Measurements from ENCODE around the gene PTCRA.
"Not testable (repeated sequence)": the region's sequence is repeated elsewhere in the genome, so short reads cannot be mapped to it uniquely, and the experiment has no call there.

The PTCRA gene

DNA sequence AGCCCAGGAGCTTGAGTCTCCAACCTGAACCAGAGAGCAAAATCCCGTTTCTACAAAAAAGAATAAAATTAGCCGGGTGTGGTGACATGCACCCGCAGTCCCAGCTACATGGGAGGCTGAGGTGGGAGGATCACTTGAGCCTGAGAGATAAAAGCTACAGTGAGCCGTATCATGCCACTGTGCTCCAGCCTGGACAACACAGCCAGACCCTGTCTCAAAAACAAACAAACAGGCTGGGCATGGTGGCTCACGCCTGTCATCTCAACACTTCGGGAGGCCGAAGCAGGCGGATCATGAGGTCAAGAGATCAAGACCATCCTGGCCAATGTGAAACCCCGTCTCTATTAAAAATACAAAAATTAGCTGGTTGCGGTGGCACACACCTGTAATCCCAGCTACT, 11.4 kb upstream of the PTCRA start:
- no peak for DNase-seq (ENCODE audit: low spot score)

DNA sequence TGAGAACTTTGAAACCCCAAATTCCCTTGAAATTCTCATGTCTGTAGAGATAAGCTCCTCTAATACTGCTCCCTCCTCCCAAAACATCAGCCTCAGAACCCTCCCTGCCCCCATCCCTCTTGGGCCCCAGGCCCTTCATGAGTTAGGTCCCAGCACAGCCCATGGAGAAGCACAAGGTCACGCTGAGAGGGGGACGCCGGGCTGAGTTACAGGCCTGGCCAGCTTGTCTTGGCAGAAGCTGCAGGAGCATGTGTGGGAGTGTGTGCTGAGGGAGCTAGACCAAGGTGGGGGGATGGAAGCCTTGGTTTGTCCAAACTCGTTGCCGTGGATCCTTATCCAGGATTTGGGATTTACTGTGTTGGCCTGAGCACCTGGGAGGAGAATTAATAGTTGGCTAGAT, 8.5 kb upstream of the PTCRA start:
- no peak for DNase-seq (ENCODE audit: low spot score)

DNA sequence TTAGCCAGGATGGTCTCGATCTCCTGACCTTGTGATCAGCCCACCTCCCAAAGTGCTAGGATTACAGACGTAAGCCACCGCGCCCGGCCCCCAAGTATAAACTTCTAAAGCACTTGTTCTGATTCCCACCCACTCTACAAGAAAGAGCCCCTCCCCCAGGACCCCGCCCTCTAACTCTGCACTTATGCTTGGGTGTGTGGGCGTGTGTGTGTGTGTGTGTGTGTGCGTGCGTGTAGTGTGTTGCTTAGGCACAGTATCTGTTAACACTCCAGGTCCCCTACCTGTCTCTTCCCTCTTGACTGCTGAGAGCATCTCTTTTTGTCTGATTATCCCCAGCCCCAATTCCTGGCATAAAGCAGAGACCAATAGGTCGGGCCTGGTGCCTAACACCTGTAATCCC, 6.0 kb upstream of the PTCRA start:
- DNase-seq (ENCODE audit: low spot score), result no peak

DNA sequence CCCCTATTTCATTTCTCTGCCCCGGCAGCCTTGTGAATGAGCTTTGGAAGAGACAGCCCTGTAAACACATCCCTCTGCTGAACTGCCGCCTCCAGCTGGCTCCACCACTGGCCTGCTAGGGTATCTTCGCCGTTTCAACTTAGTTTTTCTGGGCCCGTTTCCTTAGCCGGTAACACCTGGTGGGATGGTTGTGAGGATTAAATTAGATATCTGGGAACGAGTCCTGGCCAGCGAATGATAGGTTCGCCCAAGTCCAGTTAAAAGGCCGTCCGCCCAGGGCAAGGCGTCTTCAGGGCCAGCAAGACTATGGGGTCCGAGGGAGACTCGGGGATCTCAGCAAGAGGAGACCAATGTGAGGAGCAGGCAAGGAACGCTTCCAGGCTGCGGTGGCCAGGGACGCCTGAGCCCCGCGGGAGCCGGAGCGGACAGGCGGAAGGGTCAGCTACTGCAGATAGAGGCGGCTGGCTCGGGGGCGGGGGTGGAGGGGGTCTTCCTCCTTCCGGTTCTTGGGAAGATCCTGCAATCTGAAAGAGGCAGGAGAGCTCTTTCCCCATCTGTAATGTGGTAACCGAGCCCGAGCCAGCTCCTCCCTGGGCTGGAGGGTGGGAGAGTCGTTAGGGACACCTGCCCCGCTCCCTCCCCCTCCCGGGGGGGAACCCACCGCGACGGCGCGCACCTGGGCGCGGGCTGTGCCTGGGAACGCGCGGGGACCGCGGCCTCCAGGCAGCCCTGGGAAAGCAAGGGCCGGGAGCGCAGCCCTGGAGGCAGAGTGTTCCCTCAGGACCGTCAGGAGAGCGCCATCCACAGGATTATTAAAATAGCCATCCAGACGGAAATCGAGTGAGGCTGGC, 4.5 kb upstream of the PTCRA start:
- no peak for DNase-seq (ENCODE audit: low spot score)

DNA sequence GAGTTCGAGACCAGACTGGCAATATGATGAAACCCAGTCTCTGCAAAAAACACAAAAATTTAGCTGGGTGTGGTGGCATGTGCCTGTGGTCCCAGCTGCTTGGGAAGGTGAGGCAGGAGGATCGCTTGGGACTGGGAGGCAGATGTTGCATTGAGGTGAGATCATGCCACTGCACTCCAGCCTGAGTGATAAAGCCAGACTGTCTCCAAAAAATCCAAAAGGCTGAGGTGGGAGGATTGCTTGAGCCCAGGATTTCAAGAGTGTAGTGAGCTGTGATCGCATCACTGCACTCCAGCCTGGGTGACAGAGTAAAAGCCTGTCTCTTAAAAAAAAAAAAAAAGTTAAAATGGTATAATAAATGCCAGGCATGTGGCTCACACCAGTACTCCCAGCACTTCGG, 1.3 kb upstream of the PTCRA start:
- DNase-seq (ENCODE audit: low spot score), result no peak

DNA sequence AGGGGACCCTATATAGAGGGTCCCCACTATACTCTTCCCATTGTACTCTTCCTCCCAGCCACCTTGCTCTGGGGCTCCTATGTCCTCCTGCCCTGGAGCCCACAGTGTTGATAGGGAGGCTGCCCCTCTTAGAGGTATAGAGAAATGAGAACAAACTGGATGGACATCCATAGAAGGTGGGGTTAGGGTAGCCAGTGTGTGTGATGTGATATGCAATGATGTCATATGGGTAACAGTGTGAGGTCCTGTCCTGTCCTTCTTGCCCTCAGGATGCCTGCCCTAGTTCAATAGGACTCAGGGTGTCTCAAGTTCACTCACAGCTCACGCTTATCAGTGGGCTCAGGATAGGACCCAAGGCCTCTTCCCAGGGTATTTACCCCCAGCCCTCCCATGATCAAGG, 435 bp downstream of the PTCRA start:
- no peak for DNase-seq (ENCODE audit: low spot score)

DNA sequence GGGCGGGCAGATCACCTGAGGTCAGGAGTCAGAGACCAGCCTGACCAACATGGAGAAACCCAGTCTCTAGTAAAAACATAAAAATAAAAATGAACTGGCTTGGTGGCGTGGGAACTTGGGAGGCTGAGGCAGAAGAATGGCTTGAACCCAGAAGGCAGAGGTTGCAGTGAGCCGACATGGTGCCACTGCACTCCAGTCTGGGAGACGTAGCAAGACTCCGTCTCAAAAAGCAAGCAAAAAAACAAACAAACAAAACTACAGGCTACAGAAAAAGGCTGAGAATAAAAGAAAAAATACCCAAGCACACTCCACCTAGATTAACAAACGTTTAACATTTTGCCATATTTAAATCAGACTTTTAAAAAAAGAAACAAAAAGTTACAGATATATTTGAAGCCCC, 5.9 kb downstream of the PTCRA start:
- no peak for DNase-seq (ENCODE audit: low spot score)

DNA sequence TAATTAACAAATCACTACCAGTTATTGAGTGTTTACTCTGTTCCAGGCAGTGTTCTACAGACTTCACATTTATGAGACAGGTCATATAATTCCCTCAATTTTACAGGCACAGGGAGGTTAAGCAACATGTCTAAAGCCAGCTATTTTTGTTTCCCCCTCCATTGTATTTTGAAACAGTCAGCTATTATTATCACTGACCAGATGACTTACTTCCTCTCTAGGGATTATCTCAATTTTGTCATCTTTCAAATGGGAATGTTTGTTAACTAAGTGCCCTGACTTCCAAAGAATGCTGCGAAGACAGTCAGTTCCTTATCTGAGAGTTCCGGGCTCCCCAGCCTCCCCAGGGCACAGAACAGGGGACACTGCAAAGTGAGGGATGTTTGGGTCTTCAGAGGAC, 7.8 kb downstream of the PTCRA start:
- peak; percentile 46 for DNase-seq (ENCODE audit: low spot score)

DNA sequence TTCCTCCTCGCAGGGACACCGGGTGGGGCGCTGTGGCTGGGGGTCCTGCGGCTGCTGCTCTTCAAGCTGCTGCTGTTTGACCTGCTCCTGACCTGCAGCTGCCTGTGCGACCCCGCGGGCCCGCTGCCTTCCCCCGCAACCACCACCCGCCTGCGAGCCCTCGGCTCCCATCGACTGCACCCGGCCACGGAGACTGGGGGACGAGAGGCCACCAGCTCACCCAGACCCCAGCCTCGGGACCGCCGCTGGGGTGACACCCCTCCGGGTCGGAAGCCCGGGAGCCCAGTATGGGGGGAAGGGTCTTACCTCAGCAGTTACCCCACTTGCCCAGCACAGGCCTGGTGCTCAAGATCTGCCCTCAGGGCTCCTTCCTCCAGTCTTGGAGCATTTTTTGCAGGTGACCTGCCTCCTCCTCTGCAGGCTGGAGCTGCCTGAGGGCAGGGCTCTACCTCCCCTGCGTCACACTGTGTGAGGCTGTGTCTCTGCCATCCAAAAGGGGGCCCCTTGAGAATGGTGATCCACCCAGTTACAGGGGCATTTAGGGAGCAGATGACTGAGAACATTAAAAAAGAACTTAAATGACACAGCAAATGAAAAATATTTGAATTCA, 9.5 kb downstream of the PTCRA start:
- DNase-seq (ENCODE audit: low spot score), result no peak

DNA sequence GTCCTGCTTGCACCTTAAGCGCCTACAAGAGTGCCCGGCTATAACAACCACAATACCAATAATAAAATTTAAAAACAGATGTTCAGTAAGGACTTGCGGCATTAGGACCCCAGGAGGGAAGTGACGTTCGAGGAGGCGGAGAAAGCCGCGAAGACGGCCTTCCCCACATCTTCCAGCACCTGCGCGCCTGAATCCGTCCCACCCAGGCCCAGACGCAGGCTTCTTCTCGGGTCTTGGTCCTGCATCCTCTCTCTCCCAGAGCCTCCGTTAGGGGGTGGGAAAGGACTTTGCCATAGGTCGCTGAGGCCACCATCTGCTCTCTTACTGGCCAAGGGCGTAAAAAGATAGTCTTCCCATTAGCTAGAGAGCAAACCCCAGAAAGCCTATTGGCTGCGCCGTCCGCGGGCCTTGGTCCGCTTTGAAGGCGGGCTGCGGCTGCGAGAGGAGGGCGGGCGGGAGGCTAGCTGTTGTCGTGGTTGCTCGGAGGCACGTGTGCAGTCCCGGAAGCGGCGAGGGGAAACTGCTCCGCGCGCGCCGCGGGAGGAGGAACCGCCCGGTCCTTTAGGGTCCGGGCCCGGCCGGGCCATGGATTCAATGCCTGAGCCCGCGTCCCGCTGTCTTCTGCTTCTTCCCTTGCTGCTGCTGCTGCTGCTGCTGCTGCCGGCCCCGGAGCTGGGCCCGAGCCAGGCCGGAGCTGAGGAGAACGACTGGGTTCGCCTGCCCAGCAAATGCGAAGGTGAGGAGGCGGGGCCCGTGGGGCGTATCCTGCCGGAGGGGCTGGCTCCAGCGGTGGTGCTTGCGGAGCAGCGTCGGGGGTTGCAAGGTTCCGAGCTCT, 13.3 kb downstream of the PTCRA start, which contains the start of gene CNPY3:
Gene CNPY3 (plus strand): TSS at position 495 of the 835 bp plus-strand sequence. CDS start 91 bp downstream, at position 586.
- DNase-seq (ENCODE audit: low spot score), result peak; percentile 95

DNA sequence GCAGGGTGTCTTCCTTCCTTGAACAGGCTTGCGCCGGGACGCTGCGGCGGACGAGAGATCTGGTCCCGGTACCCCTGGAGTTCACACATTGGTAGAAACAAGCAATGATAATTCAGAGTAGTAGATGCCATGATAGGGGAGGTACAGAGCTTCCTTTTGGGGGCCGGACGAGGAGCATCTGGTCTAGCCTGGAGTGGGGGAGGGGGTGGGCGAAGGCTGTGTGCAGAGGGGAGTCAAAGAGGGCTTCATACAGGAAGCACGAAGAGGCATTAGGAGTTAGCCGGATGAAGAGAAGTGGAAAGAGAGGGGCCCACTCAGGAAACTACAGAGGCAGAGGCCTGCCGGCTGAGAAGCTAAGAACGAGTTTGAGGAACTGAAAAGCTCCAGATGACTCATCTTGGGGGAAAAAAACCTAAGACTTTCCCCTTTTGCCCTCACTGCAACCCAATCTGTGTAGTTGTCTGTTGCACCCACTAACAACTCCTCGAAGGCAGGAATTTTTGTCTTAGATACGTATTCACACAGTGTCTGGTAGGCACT, 14.0 kb downstream of the PTCRA start:
- peak; percentile 22 for DNase-seq (ENCODE audit: low spot score)

DNA sequence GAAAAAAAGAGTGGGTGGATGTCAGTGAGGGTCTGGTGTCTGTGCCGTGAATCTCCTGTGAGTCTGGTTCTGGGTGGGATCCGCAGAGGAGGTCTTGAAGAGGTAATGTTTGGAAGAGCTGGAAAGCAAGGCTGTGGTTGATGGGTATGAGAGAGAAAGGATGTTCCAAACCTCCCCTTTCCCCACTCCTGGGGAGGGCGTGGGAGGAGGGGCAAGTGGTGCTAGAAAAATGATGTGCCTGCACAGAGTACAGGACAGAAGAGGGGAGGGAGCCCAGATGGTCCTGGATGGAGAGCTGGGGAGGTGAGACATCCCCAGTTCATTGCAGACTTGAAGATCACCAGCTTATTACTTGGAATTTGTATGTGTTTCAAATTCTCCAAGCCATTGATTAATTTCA, 16.6 kb downstream of the PTCRA start:
- no peak for DNase-seq (ENCODE audit: low spot score)

DNA sequence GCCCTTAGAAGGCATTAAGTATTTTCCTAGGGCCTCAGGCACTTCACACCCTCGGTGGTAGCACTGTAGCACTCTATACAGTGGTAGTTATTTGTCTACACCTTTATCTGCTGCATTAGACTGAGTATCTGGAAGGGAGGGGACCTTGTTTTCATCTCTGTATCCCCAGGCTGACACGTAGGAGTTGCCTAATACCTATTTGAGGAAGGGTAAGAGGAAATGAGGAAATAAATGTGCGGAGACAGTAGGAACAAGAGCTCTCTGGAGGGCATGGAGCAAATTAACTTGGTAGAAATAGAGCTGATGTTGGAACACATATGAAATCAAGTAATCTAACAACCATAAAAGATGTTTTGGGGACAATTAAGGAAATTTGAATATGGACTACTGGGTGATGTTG, 17.4 kb downstream of the PTCRA start:
- no peak for DNase-seq (ENCODE audit: low spot score)

DNA sequence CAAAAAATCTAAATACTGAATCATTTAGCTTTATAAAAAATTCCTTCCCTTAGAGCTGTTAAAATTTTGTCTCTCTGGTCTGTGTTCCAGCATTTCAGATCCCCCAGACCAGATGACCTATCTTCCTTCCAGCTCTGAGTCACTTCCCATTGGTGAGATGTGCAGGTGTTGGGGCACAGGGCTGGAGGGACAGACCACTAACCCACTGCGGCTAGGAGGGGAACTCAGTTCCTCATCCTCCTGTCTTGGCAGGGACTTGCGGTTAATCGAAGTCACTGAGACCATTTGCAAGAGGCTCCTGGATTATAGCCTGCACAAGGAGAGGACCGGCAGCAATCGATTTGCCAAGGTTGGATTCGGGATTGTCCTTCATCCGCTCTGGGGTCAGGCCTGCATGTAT, 19.5 kb downstream of the PTCRA start:
- DNase-seq (ENCODE audit: low spot score), result no peak

DNA sequence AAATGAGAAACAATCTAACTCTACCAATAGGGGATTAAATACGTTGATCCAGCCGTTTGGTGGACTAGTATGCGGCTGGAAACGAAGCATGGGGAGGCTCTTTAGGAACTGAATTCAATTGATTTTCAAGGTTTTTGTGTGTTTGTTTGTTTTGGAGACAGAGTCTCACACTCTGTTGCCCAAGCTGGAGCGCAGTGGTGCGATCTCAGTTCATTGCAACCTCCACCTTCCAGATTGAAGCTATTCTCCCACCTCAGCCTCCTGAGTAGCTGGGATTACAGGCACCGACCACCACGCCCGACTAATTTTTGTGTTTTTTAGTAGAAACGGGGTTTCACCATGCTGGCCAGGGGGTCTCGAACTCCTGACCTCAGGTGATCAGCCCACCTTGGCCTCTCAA, 20.5 kb downstream of the PTCRA start:
- no peak for DNase-seq (ENCODE audit: low spot score)

DNA sequence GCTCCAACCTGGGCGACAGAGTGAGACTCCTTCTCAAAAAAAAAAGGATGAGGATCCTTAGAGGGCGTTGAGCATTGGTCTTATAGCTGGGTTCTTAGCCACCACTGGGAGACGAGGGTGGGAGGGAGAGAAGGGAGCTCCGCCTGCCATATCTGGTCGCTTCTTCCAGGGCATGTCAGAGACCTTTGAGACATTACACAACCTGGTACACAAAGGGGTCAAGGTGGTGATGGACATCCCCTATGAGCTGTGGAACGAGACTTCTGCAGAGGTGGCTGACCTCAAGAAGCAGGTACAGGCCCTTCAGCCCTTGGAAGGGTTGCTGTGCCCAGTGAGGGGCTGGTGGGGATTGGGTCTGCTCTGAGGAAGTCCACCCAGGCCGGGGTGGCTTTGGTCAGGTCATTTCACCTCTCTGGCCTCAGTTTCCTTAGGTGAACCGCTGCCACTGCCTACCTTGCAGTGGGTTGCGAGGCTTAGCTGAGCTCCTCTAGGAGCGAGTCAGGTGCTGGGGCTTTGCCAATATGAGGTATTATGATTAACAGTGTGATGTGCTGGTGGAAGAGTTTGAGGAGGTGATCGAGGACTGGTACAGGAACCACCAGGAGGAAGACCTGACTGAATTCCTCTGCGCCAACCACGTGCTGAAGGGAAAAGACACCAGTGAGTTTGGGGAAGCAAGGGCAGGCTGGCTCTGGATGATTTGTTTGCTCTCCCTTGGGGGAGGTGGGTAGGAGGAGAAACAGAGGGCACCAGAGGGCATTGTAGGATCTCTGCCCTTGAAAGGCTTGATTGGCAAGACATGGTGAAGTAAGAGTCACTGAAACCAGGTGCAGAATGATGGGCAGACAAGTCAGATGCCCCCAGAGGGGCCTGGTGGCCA, 21.9 kb downstream of the PTCRA start:
- DNase-seq (ENCODE audit: low spot score), result no peak

DNA sequence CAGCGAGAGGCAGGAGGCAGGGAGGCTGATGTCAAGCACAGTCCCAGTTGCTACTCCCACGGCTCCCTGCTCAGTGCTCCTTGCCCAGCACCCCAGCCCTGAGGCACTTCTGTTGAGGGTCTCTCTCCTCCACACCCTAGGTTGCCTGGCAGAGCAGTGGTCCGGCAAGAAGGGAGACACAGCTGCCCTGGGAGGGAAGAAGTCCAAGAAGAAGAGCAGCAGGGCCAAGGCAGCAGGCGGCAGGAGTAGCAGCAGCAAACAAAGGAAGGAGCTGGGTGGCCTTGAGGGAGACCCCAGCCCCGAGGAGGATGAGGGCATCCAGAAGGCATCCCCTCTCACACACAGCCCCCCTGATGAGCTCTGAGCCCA, 22.6 kb downstream of the PTCRA start:
- DNase-seq (ENCODE audit: low spot score), result no peak

DNA sequence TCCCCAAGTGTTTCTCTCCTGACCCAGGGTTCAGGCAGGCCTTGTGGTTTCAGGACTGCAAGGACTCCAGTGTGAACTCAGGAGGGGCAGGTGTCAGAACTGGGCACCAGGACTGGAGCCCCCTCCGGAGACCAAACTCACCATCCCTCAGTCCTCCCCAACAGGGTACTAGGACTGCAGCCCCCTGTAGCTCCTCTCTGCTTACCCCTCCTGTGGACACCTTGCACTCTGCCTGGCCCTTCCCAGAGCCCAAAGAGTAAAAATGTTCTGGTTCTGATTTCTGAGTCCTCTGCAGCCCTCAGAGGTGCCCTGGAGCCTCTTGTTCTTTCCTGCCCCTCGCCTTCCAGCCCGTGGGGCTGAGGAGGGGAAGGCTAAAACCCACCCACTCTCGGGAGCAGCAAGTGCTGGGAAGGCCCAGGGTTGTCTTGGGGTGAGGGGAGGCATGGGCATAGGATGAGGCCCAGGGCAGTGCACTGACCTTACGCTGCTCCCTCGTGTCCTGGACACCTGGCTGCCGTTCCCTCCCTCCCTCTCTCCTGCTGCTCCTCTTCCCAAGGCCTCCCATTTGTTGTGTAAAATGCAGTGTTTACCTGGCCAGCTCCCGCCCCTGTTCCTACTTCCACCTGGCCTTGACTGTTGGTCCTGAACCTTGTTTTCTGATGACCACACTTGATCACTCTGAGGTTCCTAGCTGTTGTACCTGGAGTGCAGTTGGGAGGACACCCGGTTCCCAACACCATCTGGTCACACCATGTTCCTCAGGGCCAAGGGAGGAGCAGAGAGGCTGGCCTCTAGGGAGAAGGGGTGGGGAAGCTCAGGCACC, 23.3 kb downstream of the PTCRA start:
- no peak for DNase-seq (ENCODE audit: low spot score)

DNA sequence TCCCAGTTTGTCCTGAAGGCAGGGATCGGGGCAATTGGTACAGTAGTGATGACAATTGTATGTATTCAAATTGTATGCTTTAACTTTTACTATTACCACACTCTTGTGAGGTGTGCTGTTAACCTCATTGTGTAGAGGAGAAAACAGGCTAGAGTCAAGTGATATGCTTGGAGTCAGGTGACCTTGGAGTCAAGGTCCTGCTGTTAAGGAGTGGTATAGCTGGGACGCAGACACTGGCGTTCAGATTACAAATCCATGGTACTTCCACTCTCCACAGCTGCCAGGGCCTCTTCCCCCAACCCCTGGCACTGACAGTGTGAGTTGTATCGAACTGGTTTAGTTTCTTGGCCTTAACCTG, 23.9 kb downstream of the PTCRA start:
- DNase-seq (ENCODE audit: low spot score), result no peak

DNA sequence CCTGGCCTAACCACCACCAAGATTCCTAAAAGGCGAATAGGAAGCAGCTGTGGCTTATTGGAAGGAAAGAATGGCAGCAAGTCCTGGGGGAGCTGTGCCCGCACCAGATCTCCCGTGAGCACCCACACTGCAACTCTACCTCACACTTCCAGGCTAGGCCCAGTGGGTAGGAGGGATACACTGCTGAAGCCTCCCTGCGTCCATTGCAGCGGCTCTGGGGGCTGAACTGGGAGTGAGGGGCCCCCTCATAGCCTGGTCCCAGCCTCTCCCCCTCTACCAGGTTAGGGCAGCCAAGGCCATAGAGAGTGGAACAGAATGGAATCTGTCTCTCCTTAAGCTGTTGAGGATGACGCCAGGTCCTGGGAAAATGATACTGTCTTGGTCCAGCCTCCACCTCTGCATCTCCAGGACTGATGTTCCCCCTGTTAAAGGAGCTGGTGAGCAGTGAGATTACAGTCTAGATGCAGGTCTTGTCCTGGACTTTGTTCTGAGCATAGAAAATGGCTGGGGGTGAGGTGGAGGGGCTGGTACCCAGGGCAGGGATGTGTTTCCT, 24.7 kb downstream of the PTCRA start:
- DNase-seq (ENCODE audit: low spot score), result no peak

DNA sequence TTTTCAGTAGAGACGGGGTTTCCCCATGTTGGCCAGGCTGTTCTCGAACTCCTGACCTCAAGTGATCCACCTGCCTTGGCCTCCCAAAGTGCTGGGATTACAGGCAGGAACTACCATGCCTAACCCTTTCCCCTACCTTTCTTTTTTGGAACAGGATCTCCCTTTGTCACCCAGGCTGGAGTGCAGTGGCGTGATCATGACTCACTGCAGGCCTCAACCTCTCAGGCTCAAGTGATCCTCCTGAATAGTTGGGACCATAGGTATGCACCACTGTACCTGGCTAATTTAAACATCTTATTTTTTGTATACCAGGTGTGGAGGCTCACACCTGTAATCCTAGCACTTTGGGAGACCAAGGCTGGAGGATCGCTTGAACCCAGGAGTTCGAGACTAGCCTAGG, 25.5 kb downstream of the PTCRA start:
- not testable (repeated sequence) for DNase-seq (ENCODE audit: low spot score)
